ENCODE results near the gene TMEM92.

The TMEM92 gene

GRCh38 chr17:50255766-50256635, 18.3 kb upstream of the TMEM92 start:
- Histone ChIP-seq H3K36me3 (ENCODE audit: insufficient read depth, low read length) (no peaks in the 10 kb centered on the region), H3K27ac (ENCODE audit: low read depth, low read length) (no peak overlapping the region), H3K9ac (ENCODE audit: low read depth, low read length) (no peak overlapping the region), H3K4me1 (ENCODE audit: insufficient read depth, low read length) (peaks cover 4% of the 10 kb centered on the region; the same call in 1 of the 2 replicates), H3K4me3 (ENCODE audit: low read length) (no peak overlapping the region), H3K27me3 (ENCODE audit: insufficient read depth, low read length) (no peaks in the 10 kb centered on the region), H3K9me3 (ENCODE audit: insufficient read depth, low read depth, low read length) (no peaks in the 10 kb centered on the region)
- WGBS = 91% methylated on average over 12 of the region's 12 CpGs

- no peak overlapping the region for H3K9ac ChIP-seq (ENCODE audit: low read depth, low read length)
- H3K4me3 ChIP-seq (ENCODE audit: low read length) = no peak overlapping the region
- H3K27me3 ChIP-seq (ENCODE audit: insufficient read depth, low read length) = no peaks in the 10 kb centered on the region
- H3K4me1 ChIP-seq (ENCODE audit: insufficient read depth, low read length) = peaks cover 4% of the 10 kb centered on the region; the same call in 1 of the 2 replicates
- H3K27ac ChIP-seq (ENCODE audit: low read depth, low read length) = no peak overlapping the region
- H3K36me3 ChIP-seq (ENCODE audit: insufficient read depth, low read length) = no peaks in the 10 kb centered on the region
- no peaks in the 10 kb centered on the region for H3K9me3 ChIP-seq (ENCODE audit: insufficient read depth, low read depth, low read length)
- 89% methylated on average over 9 of the region's 10 CpGs for WGBS
Observed at GRCh38 chr17:50256826-50257618, 17.2 kb upstream of the TMEM92 start.

- 59% methylated on average over 15 of the region's 15 CpGs for WGBS
- H3K27ac ChIP-seq (ENCODE audit: low read depth, low read length) = no peak overlapping the region
- H3K9me3 ChIP-seq (ENCODE audit: insufficient read depth, low read depth, low read length) = no peaks in the 10 kb centered on the region
- H3K4me1 ChIP-seq (ENCODE audit: insufficient read depth, low read length) = peaks cover 4% of the 10 kb centered on the region; the same call in 1 of the 2 replicates
- H3K36me3 ChIP-seq (ENCODE audit: insufficient read depth, low read length) = no peaks in the 10 kb centered on the region
- no peak overlapping the region for H3K9ac ChIP-seq (ENCODE audit: low read depth, low read length)
- no peaks in the 10 kb centered on the region for H3K27me3 ChIP-seq (ENCODE audit: insufficient read depth, low read length)
- no peak overlapping the region for H3K4me3 ChIP-seq (ENCODE audit: low read length)
Observed at GRCh38 chr17:50257676-50258224, 16.5 kb upstream of the TMEM92 start.

GRCh38 chr17:50258647-50259476, 15.4 kb upstream of the TMEM92 start:
- Histone ChIP-seq H3K4me3 (ENCODE audit: low read length) (no peak overlapping the region), H3K9ac (ENCODE audit: low read depth, low read length) (no peak overlapping the region), H3K4me1 (ENCODE audit: insufficient read depth, low read length) (peaks cover 9% of the 10 kb centered on the region; the same call in 1 of the 2 replicates), H3K27me3 (ENCODE audit: insufficient read depth, low read length) (no peaks in the 10 kb centered on the region), H3K36me3 (ENCODE audit: insufficient read depth, low read length) (no peaks in the 10 kb centered on the region), H3K9me3 (ENCODE audit: insufficient read depth, low read depth, low read length) (no peaks in the 10 kb centered on the region), H3K27ac (ENCODE audit: low read depth, low read length) (no peak overlapping the region)
- 77% methylated on average over 13 of the region's 13 CpGs for WGBS

GRCh38 chr17:50259477-50260324, 14.6 kb upstream of the TMEM92 start:
- Histone ChIP-seq H3K36me3 (ENCODE audit: insufficient read depth, low read length) (no peaks in the 10 kb centered on the region), H3K4me1 (ENCODE audit: insufficient read depth, low read length) (peaks cover 18% of the 10 kb centered on the region; the same call in 1 of the 2 replicates), H3K27ac (ENCODE audit: low read depth, low read length) (no peak overlapping the region), H3K27me3 (ENCODE audit: insufficient read depth, low read length) (no peaks in the 10 kb centered on the region), H3K9me3 (ENCODE audit: insufficient read depth, low read depth, low read length) (no peaks in the 10 kb centered on the region), H3K4me3 (ENCODE audit: low read length) (no peak overlapping the region), H3K9ac (ENCODE audit: low read depth, low read length) (no peak overlapping the region)
- WGBS = 79% methylated on average over 19 of the region's 19 CpGs

- H3K27me3 ChIP-seq (ENCODE audit: insufficient read depth, low read length) = no peaks in the 10 kb centered on the region
- no peak overlapping the region for H3K9ac ChIP-seq (ENCODE audit: low read depth, low read length)
- H3K4me3 ChIP-seq (ENCODE audit: low read length) = no peak overlapping the region
- no peak overlapping the region for H3K27ac ChIP-seq (ENCODE audit: low read depth, low read length)
- H3K9me3 ChIP-seq (ENCODE audit: insufficient read depth, low read depth, low read length) = no peaks in the 10 kb centered on the region
- WGBS = 83% methylated on average over 4 of the region's 6 CpGs
- peaks cover 21% of the 10 kb centered on the region; the same call in 1 of the 2 replicates for H3K4me1 ChIP-seq (ENCODE audit: insufficient read depth, low read length)
- no peaks in the 10 kb centered on the region for H3K36me3 ChIP-seq (ENCODE audit: insufficient read depth, low read length)
Observed at GRCh38 chr17:50260501-50260911, 13.8 kb upstream of the TMEM92 start.

- 87% methylated on average over 15 of the region's 15 CpGs for WGBS
- H3K27ac ChIP-seq (ENCODE audit: low read depth, low read length) = no peak overlapping the region
- H3K36me3 ChIP-seq (ENCODE audit: insufficient read depth, low read length) = no peaks in the 10 kb centered on the region
- no peaks in the 10 kb centered on the region for H3K9me3 ChIP-seq (ENCODE audit: insufficient read depth, low read depth, low read length)
- no peaks in the 10 kb centered on the region for H3K27me3 ChIP-seq (ENCODE audit: insufficient read depth, low read length)
- H3K9ac ChIP-seq (ENCODE audit: low read depth, low read length) = no peak overlapping the region
- peaks cover 23% of the 10 kb centered on the region; the same call in 1 of the 2 replicates for H3K4me1 ChIP-seq (ENCODE audit: insufficient read depth, low read length)
- H3K4me3 ChIP-seq (ENCODE audit: low read length) = no peak overlapping the region
Observed at GRCh38 chr17:50261051-50261915, 13.0 kb upstream of the TMEM92 start.

- Histone ChIP-seq H3K9me3 (ENCODE audit: insufficient read depth, low read depth, low read length) (no peaks in the 10 kb centered on the region), H3K36me3 (ENCODE audit: insufficient read depth, low read length) (no peaks in the 10 kb centered on the region), H3K4me1 (ENCODE audit: insufficient read depth, low read length) (peaks cover 28% of the 10 kb centered on the region; the same call in 1 of the 2 replicates), H3K27ac (ENCODE audit: low read depth, low read length) (no peak overlapping the region), H3K27me3 (ENCODE audit: insufficient read depth, low read length) (no peaks in the 10 kb centered on the region), H3K4me3 (ENCODE audit: low read length) (no peak overlapping the region), H3K9ac (ENCODE audit: low read depth, low read length) (no peak overlapping the region)
- WGBS = 84% methylated on average over 14 of the region's 14 CpGs
Observed at GRCh38 chr17:50262001-50262794, 12.1 kb upstream of the TMEM92 start.

All from HUES64 (cell line).